OCI-LY3 (cell line): Measurements from ENCODE around the gene PIK3R5.

Source experiments
- H2AFZ ChIP-seq: fragments of 200-600, 300-600 bp; shearing (Covaris generic); 2 replicates; pipeline ENCODE4 v1.6.0; 2014; ENCODE audit warnings: antibody characterized with exemption, low read depth, low read length
- H3K27ac ChIP-seq: fragments of 200-600, 300-600 bp; sonication (generic); 2 replicates; pipeline ENCODE4 v1.5.1; 2014; ENCODE audit warnings: mild to moderate bottlenecking, low read length, moderate library complexity, mixed read lengths
- H3K27me3 ChIP-seq: fragments of 200-600, 300-600 bp; sonication (generic); 2 replicates; pipeline ENCODE4 v1.6.1; 2014; ENCODE audit warnings: low read depth, low read length, mixed read lengths
- H3K36me3 ChIP-seq: fragments of 200-600, 300-600 bp; sonication (generic); replicated peaks from 2 replicates; pipeline ENCODE3; 2014; ENCODE audit warnings: low read depth, low read length, mixed read lengths
- H3K4me1 ChIP-seq: fragments of 300-600, 200-600 bp; sonication (generic); 2 replicates; pipeline ENCODE4 v1.6.1; 2014; ENCODE audit warnings: low read length, mixed read lengths
- H3K4me2 ChIP-seq: fragments of 200-600, 300-600 bp; sonication (generic); 2 replicates; pipeline ENCODE4 v1.6.1; 2014; ENCODE audit warnings: low read length, mixed read lengths
- H3K4me3 ChIP-seq: fragments of 300-600, 200-600 bp; sonication (generic); 2 replicates; pipeline ENCODE4 v1.5.1; 2014; ENCODE audit warnings: antibody characterized with exemption, mild to moderate bottlenecking, low read length, moderate library complexity
- H3K79me2 ChIP-seq: fragments of 300-600, 200-600 bp; shearing (Covaris generic); 2 replicates; pipeline ENCODE4 v1.6.1; 2014; ENCODE audit warnings: mild to moderate bottlenecking, low read length, mixed read lengths
- H3K9ac ChIP-seq: fragments of 300-600, 200-600 bp; shearing (Covaris generic); 2 replicates; pipeline ENCODE4 v1.6.0; 2014; ENCODE audit warnings: mild to moderate bottlenecking, low read length, moderate library complexity
- H3K9me3 ChIP-seq: fragments of 200-600, 300-600 bp; shearing (Covaris generic); 2 replicates; pipeline ENCODE4 v1.6.1; 2014; ENCODE audit warnings: low read length, mixed read lengths; ENCODE audit not compliant: insufficient read depth
- H4K20me1 ChIP-seq: fragments of 200-600, 300-600 bp; sonication (generic); 2 replicates; pipeline ENCODE4 v1.6.1; 2016; ENCODE audit warnings: low read length, mixed read lengths; ENCODE audit not compliant: insufficient read depth
- EZH2phosphoT487 ChIP-seq: fragments of 200-600 bp; shearing (Covaris generic); IDR thresholded peaks from 2 replicates; pipeline ENCODE4 v1.6.1; 2018; ENCODE audit warnings: antibody characterized with exemption, mixed run types, low read depth
- TF ChIP-seq, protein P1 (sequence below): fragments of 200-600, 300-600 bp; sonication (generic); IDR thresholded peaks from 2 replicates; pipeline ENCODE4 v1.5.1; 2014; ENCODE audit warnings: antibody characterized with exemption, low read length, low read depth

The PIK3R5 gene

GRCh38 chr17:8938933-8939332, 26.6 kb downstream of the PIK3R5 start:
- H3K9me3 ChIP-seq = 0 out of 2 replicates have a peak, but pooled peaks cover 5% of the 10 kb centered on the region
- no peaks in the 10 kb centered on the region for H3K79me2 ChIP-seq
- peak overlapping the region; percentile 87; the same call in 1 of the 2 replicates for H3K27ac ChIP-seq
- H3K36me3 ChIP-seq = peaks cover 14% of the 10 kb centered on the region
- H3K9ac ChIP-seq = no peak overlapping the region; the same call in 1 of the 2 replicates
- peak overlapping the region; percentile 66; the same call in 1 of the 2 replicates for H3K4me3 ChIP-seq
- H3K4me1 ChIP-seq = peaks cover 44% of the 10 kb centered on the region
- H3K27me3 ChIP-seq = no peaks in the 10 kb centered on the region
- peak overlapping the region; percentile 94 for H3K4me2 ChIP-seq
- TF ChIP-seq EZH2phosphoT487 = no peak
- TF ChIP-seq, protein P1, sequence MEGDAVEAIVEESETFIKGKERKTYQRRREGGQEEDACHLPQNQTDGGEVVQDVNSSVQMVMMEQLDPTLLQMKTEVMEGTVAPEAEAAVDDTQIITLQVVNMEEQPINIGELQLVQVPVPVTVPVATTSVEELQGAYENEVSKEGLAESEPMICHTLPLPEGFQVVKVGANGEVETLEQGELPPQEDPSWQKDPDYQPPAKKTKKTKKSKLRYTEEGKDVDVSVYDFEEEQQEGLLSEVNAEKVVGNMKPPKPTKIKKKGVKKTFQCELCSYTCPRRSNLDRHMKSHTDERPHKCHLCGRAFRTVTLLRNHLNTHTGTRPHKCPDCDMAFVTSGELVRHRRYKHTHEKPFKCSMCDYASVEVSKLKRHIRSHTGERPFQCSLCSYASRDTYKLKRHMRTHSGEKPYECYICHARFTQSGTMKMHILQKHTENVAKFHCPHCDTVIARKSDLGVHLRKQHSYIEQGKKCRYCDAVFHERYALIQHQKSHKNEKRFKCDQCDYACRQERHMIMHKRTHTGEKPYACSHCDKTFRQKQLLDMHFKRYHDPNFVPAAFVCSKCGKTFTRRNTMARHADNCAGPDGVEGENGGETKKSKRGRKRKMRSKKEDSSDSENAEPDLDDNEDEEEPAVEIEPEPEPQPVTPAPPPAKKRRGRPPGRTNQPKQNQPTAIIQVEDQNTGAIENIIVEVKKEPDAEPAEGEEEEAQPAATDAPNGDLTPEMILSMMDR = no peak
- no peak overlapping the region for H2AFZ ChIP-seq
- H4K20me1 ChIP-seq = no peaks in the 10 kb centered on the region

- no peak for TF ChIP-seq EZH2phosphoT487
- TF ChIP-seq, protein P1 = no peak
- H3K9ac ChIP-seq = no peak overlapping the region
Measured at GRCh38 chr17:8935191-8935590, 30.3 kb downstream of the PIK3R5 start.

GRCh38 chr17:8934346-8934745, 31.2 kb downstream of the PIK3R5 start:
- Histone ChIP-seq H3K27ac (no peak overlapping the region), H4K20me1 (no peaks in the 10 kb centered on the region), H2AFZ (no peak overlapping the region), H3K4me2 (no peak overlapping the region), H3K27me3 (no peaks in the 10 kb centered on the region), H3K9me3 (0 out of 2 replicates have a peak, but pooled peaks cover 5% of the 10 kb centered on the region), H3K79me2 (no peaks in the 10 kb centered on the region), H3K4me1 (peaks cover 13% of the 10 kb centered on the region), H3K4me3 (no peak overlapping the region), H3K36me3 (peaks cover 36% of the 10 kb centered on the region), H3K9ac (no peak overlapping the region)
- TF ChIP-seq EZH2phosphoT487 = no peak
- TF ChIP-seq, protein P1 = no peak

More at GRCh38 chr17:8935191-8935590, 30.3 kb downstream of the PIK3R5 start:
- no peaks in the 10 kb centered on the region for H3K27me3 ChIP-seq
- H3K4me1 ChIP-seq = peaks cover 22% of the 10 kb centered on the region
- no peaks in the 10 kb centered on the region for H4K20me1 ChIP-seq
- no peak overlapping the region for H2AFZ ChIP-seq
- H3K79me2 ChIP-seq = no peaks in the 10 kb centered on the region
- H3K4me3 ChIP-seq = no peak overlapping the region
- H3K36me3 ChIP-seq = peaks cover 27% of the 10 kb centered on the region
- H3K4me2 ChIP-seq = no peak overlapping the region
- H3K9me3 ChIP-seq = 0 out of 2 replicates have a peak, but pooled peaks cover 5% of the 10 kb centered on the region
- H3K27ac ChIP-seq = no peak overlapping the region

DNA sequence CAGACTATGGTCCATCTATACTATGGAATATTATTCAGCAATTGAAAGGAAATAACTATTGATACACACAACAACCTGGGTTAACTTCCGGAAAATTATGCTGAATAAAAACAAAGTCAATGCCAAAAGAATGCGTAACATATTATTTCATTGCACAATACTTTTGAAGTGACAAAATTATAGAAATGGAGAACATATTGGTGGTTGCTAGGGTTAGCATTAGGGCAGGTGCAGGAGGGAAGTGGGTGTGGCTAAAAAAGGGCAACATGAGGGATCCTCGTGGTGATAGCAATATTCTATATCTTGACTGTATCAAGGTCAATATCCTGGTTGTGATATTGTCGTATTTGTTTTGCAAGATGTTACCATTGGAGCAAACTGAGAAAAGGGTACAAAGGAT, 34.9 kb downstream of the PIK3R5 start:
- no peak overlapping the region for H3K4me2 ChIP-seq
- peaks cover 43% of the 10 kb centered on the region for H3K36me3 ChIP-seq
- peaks cover 5% of the 10 kb centered on the region; the same call in 1 of the 2 replicates for H3K9me3 ChIP-seq
- H3K79me2 ChIP-seq = no peaks in the 10 kb centered on the region
- no peaks in the 10 kb centered on the region for H3K27me3 ChIP-seq
- TF ChIP-seq, protein P1 = no peak
- TF ChIP-seq EZH2phosphoT487 = no peak
- peaks cover 4% of the 10 kb centered on the region; the same call in 1 of the 2 replicates for H3K4me1 ChIP-seq
- no peak overlapping the region for H3K27ac ChIP-seq
- H2AFZ ChIP-seq = no peak overlapping the region
- no peaks in the 10 kb centered on the region for H4K20me1 ChIP-seq
- H3K4me3 ChIP-seq = no peak overlapping the region
- no peak overlapping the region for H3K9ac ChIP-seq
